ENCODE results near the gene DNAJC13.

DNAJC13 gene

GRCh38 chr3:132469326-132469725 is 52.0 kb downstream of the DNAJC13 start:
- DNase-seq = no peak

- no peak for DNase-seq
Measured at GRCh38 chr3:132486099-132486498, 68.8 kb downstream of the DNAJC13 start.

- no peak for DNase-seq
Measured at GRCh38 chr3:132488151-132488550, 70.8 kb downstream of the DNAJC13 start.

- no peak for DNase-seq
Measured at GRCh38 chr3:132499071-132499470, 81.8 kb downstream of the DNAJC13 start.

- no peak for DNase-seq
Measured at GRCh38 chr3:132503559-132503958, 86.3 kb downstream of the DNAJC13 start.

- DNase-seq = no peak
Measured at GRCh38 chr3:132504375-132504933, 87.2 kb downstream of the DNAJC13 start.

- no peak for DNase-seq
Measured at GRCh38 chr3:132507657-132508056, 90.4 kb downstream of the DNAJC13 start.

- DNase-seq = no peak
Measured at GRCh38 chr3:132509096-132509495, 91.8 kb downstream of the DNAJC13 start.

- DNase-seq = no peak
Measured at GRCh38 chr3:132509506-132509905, 92.2 kb downstream of the DNAJC13 start.

GRCh38 chr3:132513057-132513456 is 95.8 kb downstream of the DNAJC13 start:
- no peak for DNase-seq

GRCh38 chr3:132517311-132517710 is 100.0 kb downstream of the DNAJC13 start:
- DNase-seq = no peak

- DNase-seq = no peak
Measured at GRCh38 chr3:132519914-132520313, 102.6 kb downstream of the DNAJC13 start.

- DNase-seq = no peak
Measured at GRCh38 chr3:132521901-132522300, 104.6 kb downstream of the DNAJC13 start.

- no peak for DNase-seq
Measured at GRCh38 chr3:132522353-132522752, 105.1 kb downstream of the DNAJC13 start.

- DNase-seq = no peak
Measured at GRCh38 chr3:132530624-132531023, 113.3 kb downstream of the DNAJC13 start.

- DNase-seq = peak; percentile 77
Measured at GRCh38 chr3:132535575-132536441, 118.5 kb downstream of the DNAJC13 start.

- DNase-seq = peak; percentile 8
Measured at GRCh38 chr3:132536442-132537153, 119.3 kb downstream of the DNAJC13 start.

GRCh38 chr3:132537297-132537696 is 120.0 kb downstream of the DNAJC13 start:
- DNase-seq = no peak

- DNase-seq = peak; percentile 4
Measured at GRCh38 chr3:132538072-132538471, 120.8 kb downstream of the DNAJC13 start.

- DNase-seq = no peak
Measured at GRCh38 chr3:132539681-132540080, 122.4 kb downstream of the DNAJC13 start.

GRCh38 chr3:132542577-132542976 is 125.3 kb downstream of the DNAJC13 start:
- no peak for DNase-seq

- no peak for DNase-seq
Measured at GRCh38 chr3:132543011-132543739, 125.9 kb downstream of the DNAJC13 start.

- no peak for DNase-seq
Measured at GRCh38 chr3:132544130-132544529, 126.8 kb downstream of the DNAJC13 start.

All from DMS53 (cell line).